OCI-M1 (cell line): ENCODE results near the gene TMEM187.
A peak's percentile ranks its signal among the peaks of the same experiment; 100 is the strongest.

Experiments
- DNase-seq: peaks from one replicate; lab custom pipeline; 2025; lab: John Stamatoyannopoulos, UW

Gene TMEM187

GRCh38 chrX:154020536-154021115 is 48.1 kb downstream of the TMEM187 start:
- DNase-seq, result peak; percentile 50

- peak; percentile 11 for DNase-seq
Observed at GRCh38 chrX:154021131-154021611, 48.6 kb downstream of the TMEM187 start.

DNA sequence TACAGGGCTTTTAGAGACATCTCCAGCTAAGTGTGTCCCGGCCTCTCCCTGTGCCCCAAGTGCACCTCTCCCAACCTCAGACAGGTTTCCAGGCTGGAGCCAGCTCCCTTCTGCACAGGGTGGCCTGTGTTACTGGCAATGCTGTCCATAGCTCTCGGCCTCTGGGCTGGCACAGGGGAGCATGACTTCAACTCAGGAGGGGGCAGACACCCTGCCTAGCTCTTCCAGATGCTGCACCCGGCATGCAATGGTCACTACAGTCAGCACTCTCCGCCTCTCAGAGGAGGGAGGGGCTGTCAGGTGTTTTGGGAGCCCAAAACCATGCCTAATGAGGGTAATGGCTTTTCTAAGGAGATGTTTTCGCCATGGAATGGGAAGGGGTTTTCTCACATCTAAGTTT is 49.6 kb downstream of the TMEM187 start:
- no peak for DNase-seq

DNA sequence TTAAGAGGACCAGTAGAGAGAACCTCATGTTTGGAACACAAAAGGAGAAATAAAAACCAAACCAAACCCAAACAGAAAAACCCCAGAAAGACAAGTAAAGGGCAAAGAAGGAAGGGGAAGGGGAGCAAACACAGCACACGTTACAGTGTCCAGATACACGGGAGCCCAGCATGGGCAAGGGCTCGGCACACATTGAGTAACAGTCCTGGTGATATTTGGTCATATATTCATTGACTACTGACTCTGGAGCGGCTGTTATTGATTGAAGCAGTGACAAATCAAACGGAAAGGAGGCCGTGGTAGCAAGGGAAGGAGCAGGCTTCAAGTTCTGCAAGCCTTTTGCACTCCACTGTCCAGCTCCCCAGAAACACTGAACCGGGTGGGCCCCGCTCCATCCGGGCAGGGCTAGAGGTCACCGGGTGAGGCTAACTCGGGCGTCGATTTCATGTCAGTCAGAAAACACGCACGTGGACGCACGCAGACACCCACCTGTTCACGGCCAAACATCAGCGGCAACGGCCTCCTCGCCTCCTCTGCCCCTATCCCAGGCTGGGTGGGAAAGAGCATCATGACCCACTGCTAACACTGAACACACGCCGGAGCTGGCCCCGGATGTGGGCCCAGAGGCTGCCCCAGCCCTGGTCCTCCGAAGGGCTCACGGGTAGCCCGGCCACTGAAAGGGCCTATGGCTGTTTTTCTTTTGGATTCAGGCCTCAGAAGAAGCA is 50.9 kb downstream of the TMEM187 start:
- no peak for DNase-seq

DNA sequence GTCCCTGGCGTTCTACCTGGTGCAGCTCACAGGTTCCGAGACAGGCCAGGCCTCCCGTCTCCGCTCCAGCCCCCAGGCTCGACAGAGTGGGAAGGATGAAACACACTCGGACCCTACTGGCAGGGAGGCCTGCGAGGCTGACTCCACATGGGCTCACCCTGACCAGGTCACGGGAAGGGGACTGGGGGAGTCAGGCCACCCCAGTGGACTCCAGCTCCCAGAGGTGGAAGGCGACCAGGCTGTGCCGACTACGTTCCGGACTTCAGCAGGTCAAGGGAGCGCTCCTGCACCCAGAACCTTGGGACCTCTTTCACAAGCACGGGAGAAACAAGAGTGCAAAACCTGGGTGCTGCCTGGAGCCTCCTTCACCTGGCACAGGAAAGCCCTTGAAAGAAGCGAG is 51.7 kb downstream of the TMEM187 start:
- no peak for DNase-seq

GRCh38 chrX:154025230-154025629 is 52.7 kb downstream of the TMEM187 start:
- DNase-seq, result no peak

- DNase-seq, result no peak
Observed at GRCh38 chrX:154026136-154027021, 53.8 kb downstream of the TMEM187 start.

DNA sequence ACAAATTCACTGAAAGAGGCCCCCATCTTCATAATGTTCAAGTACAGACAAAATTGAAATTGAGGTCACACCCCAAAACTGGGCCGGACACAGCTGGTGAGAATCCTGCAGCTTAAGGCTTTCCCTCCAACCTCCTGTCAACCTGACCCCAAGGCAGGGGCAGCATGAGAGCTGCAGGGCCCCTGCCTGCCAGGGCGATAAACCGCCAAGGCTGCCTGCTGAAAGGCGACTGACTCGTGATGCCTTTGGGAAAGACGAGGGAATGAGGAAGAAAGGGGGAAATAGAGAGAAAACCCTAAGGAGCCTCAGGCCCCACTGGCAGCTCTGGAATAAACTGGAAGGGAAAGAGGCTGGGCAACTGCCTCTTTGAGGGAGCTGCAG is 54.5 kb downstream of the TMEM187 start:
- no peak for DNase-seq

GRCh38 chrX:154027986-154028385 is 55.4 kb downstream of the TMEM187 start:
- DNase-seq, result no peak

- no peak for DNase-seq
Observed at GRCh38 chrX:154028502-154029184, 56.1 kb downstream of the TMEM187 start.

- DNase-seq, result peak; percentile 2
Observed at GRCh38 chrX:154029439-154029838, 56.9 kb downstream of the TMEM187 start.

GRCh38 chrX:154030266-154030665 is 57.7 kb downstream of the TMEM187 start:
- no peak for DNase-seq

GRCh38 chrX:154030715-154031305 is 58.3 kb downstream of the TMEM187 start:
- DNase-seq, result no peak

DNA sequence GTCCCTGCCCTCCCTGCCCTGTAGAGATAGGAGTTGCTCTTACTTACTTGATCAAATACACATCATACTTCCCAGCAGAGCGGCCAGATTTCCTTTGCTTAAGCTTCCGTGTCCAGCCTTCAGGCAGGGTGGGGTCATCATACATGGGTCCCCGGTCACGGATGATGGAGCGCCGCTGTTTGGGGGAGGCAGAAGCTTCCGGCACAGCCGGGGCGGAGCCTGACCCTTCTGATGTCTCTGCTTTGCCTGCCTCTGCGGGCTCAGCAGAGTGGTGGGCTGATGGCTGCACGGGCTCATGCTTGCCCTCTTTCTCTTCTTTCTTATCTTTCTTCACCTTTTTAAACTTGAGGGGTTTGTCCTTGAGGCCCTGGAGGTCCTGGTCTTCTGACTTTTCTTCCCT is 59.6 kb downstream of the TMEM187 start:
- DNase-seq, result no peak

- DNase-seq, result no peak
Observed at GRCh38 chrX:154032653-154033052, 60.1 kb downstream of the TMEM187 start.
